Retinal pigment epithelial cell (primary cell): ENCODE results near the gene IGF2R.

ENCODE experiments used
- DNase-seq: peaks from one replicate; pipeline ENCODE4 v3.0.0-alpha.2; 2010; ENCODE audit warnings: low read depth
- H3K4me3 ChIP-seq: 2 replicates; pipeline ENCODE4 v1.5.1; 2011; ENCODE audit warnings: mild to moderate bottlenecking, low read length, control low read depth, moderate library complexity
- CTCF ChIP-seq: conservative IDR thresholded peaks from 2 replicates; pipeline ENCODE4 v1.5.1; 2011; ENCODE audit warnings: low read depth, low read length, control low read depth, inconsistent platforms

The IGF2R gene

GRCh38 chr6:159969204-159969912 lies 476 bp downstream of the IGF2R start:
- TF ChIP-seq CTCF, result no peak
- no peak for DNase-seq

GRCh38 chr6:159969921-159970320 lies 1.0 kb downstream of the IGF2R start:
- TF ChIP-seq CTCF, result no peak
- no peak for DNase-seq

More at GRCh38 chr6:159969204-159969912, 476 bp downstream of the IGF2R start:
- peak overlapping the region; percentile 78 for H3K4me3 ChIP-seq

GRCh38 chr6:159970659-159971063 lies 1.8 kb downstream of the IGF2R start:
- peak overlapping the region; percentile 78 for H3K4me3 ChIP-seq
- no peak for TF ChIP-seq CTCF
- DNase-seq, result no peak

More at GRCh38 chr6:159969921-159970320, 1.0 kb downstream of the IGF2R start:
- peak overlapping the region; percentile 78 for H3K4me3 ChIP-seq

GRCh38 chr6:159971341-159972178 lies 2.7 kb downstream of the IGF2R start:
- no peak overlapping the region for H3K4me3 ChIP-seq
- no peak for DNase-seq
- no peak for TF ChIP-seq CTCF

GRCh38 chr6:159972506-159973268 lies 3.8 kb downstream of the IGF2R start:
- DNase-seq, result no peak
- no peak for TF ChIP-seq CTCF
- H3K4me3 ChIP-seq, result no peak overlapping the region

GRCh38 chr6:159973406-159973805 lies 4.5 kb downstream of the IGF2R start:
- no peak overlapping the region for H3K4me3 ChIP-seq
- TF ChIP-seq CTCF, result no peak
- DNase-seq, result no peak
